Limb (tissue), 2 donors: ENCODE measurements around the gene TWIST2.

ENCODE experiments used
- DNase-seq, 2 donors: peaks; one replicate each; pipeline ENCODE4 v3.0.0-alpha.2; 2016; ENCODE audit errors: extremely low spot score in 2 of 2

The TWIST2 gene

DNA sequence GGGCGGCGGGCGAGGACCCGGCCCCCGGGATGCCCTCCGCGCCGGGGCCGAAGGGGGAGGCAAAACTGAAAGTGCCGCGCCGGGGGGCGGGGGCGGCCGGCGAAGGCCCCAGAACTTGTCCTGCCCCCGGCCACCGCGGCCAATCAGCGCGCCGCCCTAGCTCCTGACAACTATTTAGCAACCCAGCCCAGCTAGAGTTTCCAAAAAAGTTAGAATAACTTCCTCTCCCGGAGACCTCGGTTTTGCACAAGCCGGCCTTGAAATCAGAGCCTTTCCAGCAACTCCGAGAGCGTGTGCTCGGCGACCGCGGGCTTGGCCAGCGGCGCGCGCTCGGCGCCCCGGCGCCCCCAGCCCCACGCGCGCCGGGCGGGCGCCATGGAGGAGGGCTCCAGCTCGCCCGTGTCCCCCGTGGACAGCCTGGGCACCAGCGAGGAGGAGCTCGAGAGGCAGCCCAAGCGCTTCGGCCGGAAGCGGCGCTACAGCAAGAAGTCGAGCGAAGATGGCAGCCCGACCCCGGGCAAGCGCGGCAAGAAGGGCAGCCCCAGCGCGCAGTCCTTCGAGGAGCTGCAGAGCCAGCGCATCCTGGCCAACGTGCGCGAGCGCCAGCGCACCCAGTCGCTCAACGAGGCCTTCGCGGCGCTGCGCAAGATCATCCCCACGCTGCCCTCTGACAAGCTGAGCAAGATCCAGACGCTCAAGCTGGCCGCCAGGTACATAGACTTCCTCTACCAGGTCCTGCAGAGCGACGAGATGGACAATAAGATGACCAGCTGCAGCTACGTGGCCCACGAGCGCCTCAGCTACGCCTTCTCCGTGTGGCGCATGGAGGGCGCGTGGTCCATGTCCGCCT lies at the start of gene TWIST2:
TSS of gene TWIST2 (plus strand) at position 245 of the 850 bp plus-strand sequence. CDS start at position 376, 131 bp downstream.
- DNase-seq: peak; percentile 77 to 80

GRCh38 chr2:238801791-238802190 lies 46.1 kb upstream of the TWIST2 start:
- no peak for DNase-seq

GRCh38 chr2:238802957-238803356 lies 44.9 kb upstream of the TWIST2 start:
- DNase-seq: no peak

- DNase-seq: no peak
Observed at GRCh38 chr2:238803996-238804870, 43.7 kb upstream of the TWIST2 start.

DNA sequence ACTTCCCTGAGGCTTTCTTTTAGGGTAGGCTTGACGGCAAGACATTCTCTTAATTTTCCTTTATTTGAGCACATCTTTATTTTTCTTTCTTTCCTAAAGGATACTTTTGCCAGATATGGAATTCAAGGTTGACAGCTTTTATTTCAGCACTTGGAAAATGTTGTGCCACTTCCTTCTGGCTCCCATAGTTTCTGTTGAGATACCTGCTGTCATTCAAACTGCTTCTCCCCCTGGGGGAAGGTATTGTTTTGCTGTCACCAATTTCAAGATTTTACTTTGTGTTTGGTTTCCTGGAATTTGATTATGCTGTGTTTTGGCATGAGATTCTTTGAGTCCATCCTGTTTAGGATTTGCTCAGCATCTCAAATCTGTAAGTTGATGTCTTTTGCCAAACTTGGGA lies 39.1 kb upstream of the TWIST2 start:
- DNase-seq: no peak

DNA sequence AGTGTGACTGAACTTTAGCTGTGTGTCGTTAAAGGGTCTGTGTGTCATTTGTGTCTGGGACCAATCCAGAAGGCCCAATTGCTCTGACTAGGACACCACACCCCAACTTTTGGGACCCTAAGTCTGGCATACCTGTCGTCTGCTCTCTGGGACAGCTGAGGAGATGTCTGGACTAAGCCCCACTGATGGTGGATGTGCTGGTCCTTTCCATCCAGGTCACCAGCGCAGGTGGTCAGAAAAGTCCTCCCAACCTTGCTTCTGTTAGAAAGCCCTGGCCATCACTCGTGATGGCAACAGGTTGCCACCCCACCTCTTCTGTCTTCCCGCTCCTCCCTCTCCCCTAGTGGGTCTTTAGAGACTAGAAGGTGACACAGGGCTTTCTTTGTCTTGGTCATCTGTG lies 37.6 kb upstream of the TWIST2 start:
- no peak for DNase-seq

- no peak for DNase-seq
Observed at GRCh38 chr2:238811293-238811692, 36.6 kb upstream of the TWIST2 start.

DNA sequence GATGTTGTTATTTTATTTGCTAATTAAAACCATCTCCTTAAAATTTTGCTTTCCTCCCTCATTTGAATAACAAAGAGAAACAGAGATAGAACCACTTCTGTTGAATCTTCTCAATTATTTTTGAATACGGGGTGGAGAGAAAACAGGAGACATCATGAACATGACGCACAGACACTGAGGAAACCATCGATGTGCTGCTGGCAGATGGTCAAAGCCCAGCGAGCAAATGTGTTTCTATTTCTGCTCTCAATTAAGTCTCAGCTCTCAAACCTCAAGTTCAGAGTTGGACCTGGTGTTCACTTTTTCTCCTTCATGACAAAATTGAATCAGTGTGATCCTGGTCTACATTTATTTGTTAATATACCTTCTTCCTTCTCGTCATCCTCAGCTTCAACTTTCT lies 36.1 kb upstream of the TWIST2 start:
- DNase-seq: no peak

DNA sequence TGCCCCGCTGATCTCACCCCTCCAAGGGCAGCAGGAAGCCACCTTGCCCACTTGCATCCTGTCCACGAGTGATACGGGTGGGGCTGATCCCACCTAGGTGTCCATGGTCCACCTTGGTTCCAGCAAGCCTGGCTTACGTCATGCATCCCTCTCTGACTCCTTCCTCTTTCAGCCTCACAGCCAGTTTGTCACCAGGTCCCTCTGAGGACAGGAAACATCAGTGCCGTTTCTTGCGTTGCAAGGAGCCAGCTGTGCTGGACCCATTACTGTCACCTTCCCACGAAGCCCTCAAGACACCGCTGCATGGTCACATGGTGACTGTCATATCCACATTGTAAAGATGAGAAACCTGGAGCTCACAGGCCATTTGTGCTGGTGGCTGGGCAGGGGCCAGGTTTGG lies 34.8 kb upstream of the TWIST2 start:
- no peak for DNase-seq

DNA sequence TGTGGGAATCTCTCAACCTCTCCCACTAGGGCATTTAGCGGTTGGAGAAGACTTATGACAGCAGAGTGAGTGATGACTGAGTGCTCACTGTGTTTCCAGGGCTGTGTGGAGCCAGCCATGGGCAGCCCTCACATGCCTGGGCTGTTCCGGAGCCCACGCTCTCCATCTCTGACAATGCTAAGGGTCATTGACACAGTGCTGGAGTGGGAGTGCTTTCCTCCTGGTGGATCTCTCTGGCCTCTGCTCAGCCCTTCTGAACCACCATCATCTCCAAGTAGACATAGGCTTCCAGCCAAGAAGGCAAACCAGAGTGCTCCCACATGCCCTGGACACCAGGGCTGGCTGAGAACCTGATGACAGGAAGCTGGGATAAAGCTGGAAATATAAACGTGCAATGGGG lies 33.1 kb upstream of the TWIST2 start:
- no peak for DNase-seq

GRCh38 chr2:238816291-238816690 lies 31.6 kb upstream of the TWIST2 start:
- DNase-seq: no peak

- no peak for DNase-seq
Observed at GRCh38 chr2:238817382-238817781, 30.5 kb upstream of the TWIST2 start.

- DNase-seq: no peak
Observed at GRCh38 chr2:238817891-238818290, 30.0 kb upstream of the TWIST2 start.

DNA sequence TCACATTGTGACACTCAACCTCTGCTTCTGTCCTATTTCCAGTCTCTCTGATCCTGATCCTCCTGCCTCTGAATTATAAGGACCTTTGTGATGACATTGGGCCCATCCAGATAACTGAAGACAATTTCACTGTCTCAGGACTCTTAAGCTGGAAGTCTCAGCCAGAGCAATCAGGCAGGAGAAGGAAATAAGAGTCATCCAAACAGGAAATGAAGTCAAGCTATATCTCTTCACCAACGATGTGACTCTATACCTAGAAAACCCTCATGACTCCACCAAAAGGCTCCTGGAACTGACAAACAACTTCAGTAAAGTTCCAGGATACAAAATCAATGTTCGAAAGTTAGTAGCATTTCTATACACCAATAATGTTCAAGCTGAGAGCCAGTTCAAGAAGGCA lies 29.3 kb upstream of the TWIST2 start:
- DNase-seq: no peak

DNA sequence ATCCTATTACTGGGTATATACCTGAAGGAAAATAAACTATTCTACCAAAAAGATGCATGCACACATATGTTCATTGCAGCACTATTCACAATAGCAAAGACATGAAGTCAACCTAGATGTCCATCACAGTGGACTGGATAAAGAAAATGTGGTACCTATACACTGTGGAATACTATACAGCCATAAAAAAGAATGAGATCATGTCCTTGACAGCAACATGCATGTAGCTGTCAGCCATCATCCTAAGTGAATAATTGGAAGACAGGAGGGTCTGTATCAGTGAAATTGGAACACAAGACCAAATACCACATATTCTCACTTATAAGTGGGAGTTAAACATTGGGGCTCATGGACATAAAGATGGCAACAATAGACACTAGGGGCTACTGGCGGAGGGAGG lies 27.7 kb upstream of the TWIST2 start:
- DNase-seq: no peak

DNA sequence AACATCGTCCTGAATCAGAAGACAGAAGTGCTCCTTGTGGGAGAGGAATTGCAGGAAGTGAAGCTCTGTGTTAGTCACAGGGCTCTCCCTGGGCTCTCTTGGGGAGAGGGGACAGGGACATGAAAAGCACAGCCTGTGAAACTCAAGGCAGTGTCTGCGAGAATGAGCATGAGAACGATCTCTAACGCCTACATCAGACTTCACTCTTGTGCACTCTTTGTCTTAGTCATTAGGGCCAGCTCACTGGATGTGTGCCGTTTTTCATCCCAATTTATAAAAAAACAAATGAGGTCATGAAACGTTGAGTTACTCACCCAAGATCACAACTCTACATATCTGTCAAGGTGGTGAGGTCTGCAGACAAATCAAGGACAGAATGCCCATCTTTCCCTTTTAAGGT lies 27.0 kb upstream of the TWIST2 start:
- DNase-seq: no peak

DNA sequence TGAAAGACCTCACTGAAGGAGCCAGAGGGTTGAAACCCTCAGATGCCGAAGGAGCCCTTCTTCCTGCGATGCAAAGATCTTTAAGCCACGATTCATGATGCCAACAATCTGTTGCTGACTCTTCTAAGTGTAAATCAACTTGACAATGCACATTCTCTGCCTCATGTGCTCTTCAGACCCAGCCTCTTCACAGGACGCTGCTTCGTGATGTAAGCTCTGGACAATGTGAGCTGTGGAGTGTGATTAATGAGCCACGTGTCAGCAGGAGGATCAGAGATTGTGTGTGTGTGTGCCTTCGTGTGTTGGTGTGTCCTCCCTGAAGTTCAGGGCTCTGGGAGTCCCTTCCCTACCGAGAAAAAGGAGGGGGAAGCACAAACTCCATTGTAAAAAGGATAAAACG lies 26.5 kb upstream of the TWIST2 start:
- no peak for DNase-seq

- DNase-seq: no peak
Observed at GRCh38 chr2:238821944-238822670, 25.8 kb upstream of the TWIST2 start.

- no peak for DNase-seq
Observed at GRCh38 chr2:238822955-238823354, 24.9 kb upstream of the TWIST2 start.

- no peak for DNase-seq
Observed at GRCh38 chr2:238831177-238831576, 16.7 kb upstream of the TWIST2 start.

DNA sequence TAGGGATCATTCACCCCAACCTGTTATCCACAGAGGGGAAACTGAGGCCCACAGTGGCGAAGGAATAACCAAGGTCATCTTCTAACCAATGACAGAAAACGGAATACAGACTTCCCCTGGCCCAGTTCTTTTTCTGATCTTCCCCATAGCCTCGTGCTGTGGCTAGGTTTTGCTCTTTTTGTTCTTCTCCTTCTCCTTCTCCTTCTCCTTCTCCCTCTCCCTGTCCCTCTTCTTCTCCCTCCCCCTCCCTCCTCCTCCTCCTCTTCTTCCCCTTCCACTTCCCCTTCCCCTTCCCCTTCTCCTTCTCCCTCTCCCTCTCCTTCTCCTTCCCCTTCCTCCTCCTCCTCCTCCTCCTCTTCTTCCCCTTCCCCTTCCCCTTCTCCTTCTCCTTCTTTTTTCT lies 12.9 kb upstream of the TWIST2 start:
- DNase-seq: no peak

DNA sequence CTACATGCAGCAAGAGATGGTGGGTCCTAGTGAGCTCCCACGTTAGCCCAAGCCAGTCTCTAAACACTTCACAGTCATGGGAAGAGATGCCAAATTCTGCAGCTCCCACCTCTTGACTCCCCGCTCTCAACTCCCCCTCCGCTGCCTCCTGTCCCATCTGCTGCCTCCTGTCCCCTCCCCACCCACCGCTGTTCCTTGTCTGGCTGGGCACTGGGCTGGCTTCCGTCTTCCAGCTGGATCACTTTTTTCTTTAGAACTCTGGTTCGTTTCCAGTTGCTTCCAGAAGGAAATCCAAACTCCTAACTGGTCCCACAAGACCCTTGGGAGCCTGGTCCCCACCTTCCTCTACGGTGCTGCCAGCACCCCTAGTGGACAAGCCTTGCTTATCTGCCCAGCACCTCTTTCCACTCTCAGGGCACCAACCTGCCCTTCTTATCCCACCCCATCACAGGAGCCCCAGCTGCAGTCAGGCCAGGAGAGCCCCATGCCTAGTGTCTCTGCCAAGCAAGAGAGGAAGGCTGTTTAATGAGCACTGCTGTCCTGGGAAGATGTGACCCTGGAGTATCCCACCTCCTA lies 12.1 kb upstream of the TWIST2 start:
- no peak for DNase-seq
